Activated CD4-positive, alpha-beta memory T cell treated with anti-CD3 and anti-CD28 coated beads for 36 hours (primary cell): ENCODE data around the gene ZNF653. TPM values are rescaled to one million over a fixed set of nuclear protein-coding genes. Genes with fewer than 3 reads are reported as not detected.
A peak's percentile ranks its signal among the peaks of the same experiment; 100 is the strongest.
"Not testable (repeated sequence)": the region's sequence is repeated elsewhere in the genome, so short reads cannot be mapped to it uniquely, and the experiment has no call there.

Experiments used
- CTCF ChIA-PET: fragments of 350-600 bp; sonication (Branson Sonifier 250); formaldehyde crosslinking; loops from one replicate; lab custom pipeline; 2021; ENCODE audit warnings: antibody characterized with exemption, inconsistent platforms; lab: Charles Lee
- POLR2A ChIA-PET: fragments of 350-600 bp; sonication (Branson Sonifier 250); formaldehyde crosslinking; loops from one replicate; lab custom pipeline; 2021; ENCODE audit warnings: antibody characterized with exemption; lab: Charles Lee
- DNase-seq: peaks from one replicate; pipeline ENCODE4 v3.0.0-alpha.2; 2020
- H3K27ac Mint-ChIP-seq: one replicate; pipeline ENCODE4 v1.8.0; 2021; ENCODE audit warnings: mixed read lengths
- H3K27me3 Mint-ChIP-seq: one replicate; pipeline ENCODE4 v1.8.0; 2021; ENCODE audit warnings: mixed read lengths
- H3K36me3 Mint-ChIP-seq: one replicate; pipeline ENCODE4 v1.8.0; 2021; ENCODE audit warnings: mixed read lengths
- H3K4me1 Mint-ChIP-seq: one replicate; pipeline ENCODE4 v1.8.0; 2021; ENCODE audit warnings: low read depth, mixed read lengths
- H3K4me3 Mint-ChIP-seq: one replicate; pipeline ENCODE4 v1.8.0; 2021; ENCODE audit warnings: mild to moderate bottlenecking, mixed read lengths
- H3K9me3 Mint-ChIP-seq: one replicate; pipeline ENCODE4 v1.8.0; 2021; ENCODE audit warnings: mixed read lengths
- intact Hi-C: fragments of 100-400 bp; cut with micrococcal nuclease; formaldehyde crosslinking; loops from one replicate; pipeline ENCODE4 v1.15.1; 2023
- microRNA-seq: library from miRNA; unstranded; fragments of <30 nt; microRNA quantifications from one replicate; pipeline ENCODE4 v1.2.0, GENCODE V29; 2022; ENCODE audit warnings: borderline number of aligned reads, borderline microRNAs expressed, borderline replicate concordance
- total RNA-seq, 2 experiments: library from RNA; stranded (reverse); gene quantifications; one replicate each; pipeline ENCODE4 v1.2.3, GENCODE V29; 2021

Gene ZNF653
- total RNA-seq, 2 experiments from 2014 or later: 8.4 to 10.3 TPM

GRCh38 chr19:11435057-11435832, 70.4 kb downstream of the ZNF653 start, which contains the start of the genes ODAD3 and PRKCSH:
TSS of gene ODAD3 (minus strand) at chr19:11435121. CDS start at chr19:11435016, 105 bp downstream.
TSS of gene PRKCSH (plus strand) at chr19:11435635. CDS start at chr19:11436118, 483 bp downstream.
- peaks cover 1% of the 10 kb centered on the region for H3K27me3 Mint-ChIP-seq
- ChIA-PET POLR2A (interaction anchor here (1.0 to 1.4 kb wide), 2 partner anchors 52 to 54 kb away, joined by 3 to 11 read pairs; no protein-coding TSS in a partner anchor), CTCF (interaction anchor here (0.6 to 2.8 kb wide), 10 partner anchors 13 to 898 kb away, joined by 3 to 18 read pairs (median 4); partner anchors contain the start of genes SWSAP1 and ZNF563)
- intact Hi-C loops: loop anchor here (1.0 to 5.0 kb wide), 5 partner anchors 13 to 143 kb away; no protein-coding TSS in a partner anchor
- H3K4me1 Mint-ChIP-seq: peaks cover 24% of the 10 kb centered on the region
- peak within 1 kb of the TSS; percentile 95 for H3K27ac Mint-ChIP-seq
- H3K4me3 Mint-ChIP-seq: peak within 1 kb of the TSS; percentile 99
- H3K9me3 Mint-ChIP-seq: no peaks in the 10 kb centered on the region
- H3K36me3 Mint-ChIP-seq: peaks cover 20% of the 10 kb centered on the region
- peak; percentile 99 for DNase-seq

- CTCF ChIA-PET: interaction anchor here (0.6 to 2.8 kb wide), 8 partner anchors 12 to 191 kb away, joined by 4 to 18 read pairs (median 6); partner anchors contain the start of gene SWSAP1
- H3K9me3 Mint-ChIP-seq: no peaks in the 10 kb centered on the region
- H3K4me3 Mint-ChIP-seq: peak overlapping the region; percentile 99
- POLR2A ChIA-PET: interaction anchor here (1.0 to 1.4 kb wide), 2 partner anchors 51 to 53 kb away, joined by 3 to 11 read pairs; no protein-coding TSS in a partner anchor
- H3K36me3 Mint-ChIP-seq: peaks cover 20% of the 10 kb centered on the region
- peaks cover 1% of the 10 kb centered on the region for H3K27me3 Mint-ChIP-seq
- DNase-seq: no peak
- H3K27ac Mint-ChIP-seq: peak overlapping the region; percentile 95
- H3K4me1 Mint-ChIP-seq: peaks cover 24% of the 10 kb centered on the region
- intact Hi-C loops: loop anchor here (1.0 to 5.0 kb wide), 5 partner anchors 12 to 142 kb away; no protein-coding TSS in a partner anchor
Measured at GRCh38 chr19:11434703-11435056, 71.0 kb downstream of the ZNF653 start.

- DNase-seq, H3K27me3 Mint-ChIP-seq, POLR2A ChIA-PET, H3K9me3 Mint-ChIP-seq, H3K4me3 Mint-ChIP-seq, H3K27ac Mint-ChIP-seq, intact Hi-C loops: not testable (repeated sequence)
- peaks cover 24% of the 10 kb centered on the region for H3K4me1 Mint-ChIP-seq
- CTCF ChIA-PET: interaction anchor here (1.1 to 1.4 kb wide), 3 partner anchors 15 to 53 kb away, joined by 3 to 4 read pairs (median 3); no protein-coding TSS in a partner anchor
- H3K36me3 Mint-ChIP-seq: peaks cover 19% of the 10 kb centered on the region
Measured at GRCh38 chr19:11433526-11433925, 72.1 kb downstream of the ZNF653 start.

Small RNA genes within 50 kb of the gene (microRNA-seq; reads per million reads assigned to microRNA genes)
- gene MIR7974: not detected

Other genes with a start within 250 kb of the ZNF653 start
- 1 to 10 TPM; 5.8 to 5.9 TPM for gene DOCK6, start 243.3 kb downstream of the ZNF653 start, total RNA-seq
- not detected for gene TSPAN16, start 209.7 kb downstream of the ZNF653 start, total RNA-seq
- 10 to 100 TPM; 12.5 to 14.4 TPM for gene RAB3D, start 166.2 kb downstream of the ZNF653 start, total RNA-seq
- 10 to 100 TPM; 31.1 to 33.2 TPM for gene TMEM205, start 159.6 kb downstream of the ZNF653 start, total RNA-seq
- gene CCDC159, start 159.3 kb downstream of the ZNF653 start, total RNA-seq: 10 to 100 TPM; 16.0 to 18.0 TPM
- 1 to 10 TPM; 3.6 to 4.7 TPM for gene PLPPR2, start 150.4 kb downstream of the ZNF653 start, total RNA-seq
- gene SWSAP1, start 131.2 kb downstream of the ZNF653 start, total RNA-seq: 1 to 10 TPM; 1.5 to 1.7 TPM
- gene EPOR, start 121.5 kb downstream of the ZNF653 start, total RNA-seq: 1 to 10 TPM; 8.6 to 9.0 TPM
- gene RGL3, start 86.5 kb downstream of the ZNF653 start, total RNA-seq: not detected
- gene ODAD3, start 70.7 kb downstream of the ZNF653 start, total RNA-seq: under 1 TPM; 0.15 to 0.26 TPM
- 100 to 1,000 TPM; 260 to 264 TPM for gene PRKCSH, start 70.2 kb downstream of the ZNF653 start, total RNA-seq
- not detected for gene ELAVL3, start 24.8 kb downstream of the ZNF653 start, total RNA-seq
- 10 to 100 TPM; 34.9 to 36.6 TPM for gene ECSIT, start 23.3 kb upstream of the ZNF653 start, total RNA-seq
- gene CNN1, start 33.0 kb upstream of the ZNF653 start, total RNA-seq: not detected
- 10 to 100 TPM; 48.5 to 49.1 TPM for gene ELOF1, start 53.4 kb upstream of the ZNF653 start, total RNA-seq
- 10 to 100 TPM; 10.2 to 12.3 TPM for gene ACP5, start 71.8 kb upstream of the ZNF653 start, total RNA-seq
- 1 to 10 TPM; 6.6 to 7.0 TPM for gene ZNF627, start 91.6 kb upstream of the ZNF653 start, total RNA-seq
- 1 to 10 TPM; 3.2 to 3.9 TPM for gene ZNF823, start 233.1 kb upstream of the ZNF653 start, total RNA-seq